ENCODE measurements around the gene GJB4. TPM values are rescaled to one million over a fixed set of nuclear protein-coding genes. Genes with fewer than 3 reads are reported as not detected.

GJB4 gene
- total RNA-seq, 3 donors from 2014 or later, result not detected

Other genes with a start within 250 kb of the GJB4 start
- not detected for gene GJB5, start 4.7 kb upstream of the GJB4 start, total RNA-seq
- gene GJB3, start 21.5 kb downstream of the GJB4 start, total RNA-seq, result not detected
- gene GJA4, start 33.3 kb downstream of the GJB4 start, total RNA-seq, result under 1 TPM in 1 of 3 donors, not detected in 2; 0.51 TPM
- 10 to 100 TPM; 73.8 to 75.7 (median 73.8) TPM for gene SMIM12, start 100.0 kb downstream of the GJB4 start, total RNA-seq
- gene DLGAP3, start 169.9 kb downstream of the GJB4 start, total RNA-seq, result 1 to 10 TPM in 2 of 3 donors, under 1 TPM in 1; 0.98 to 1.5 (median 1.0) TPM
- 10 to 100 TPM; 14.9 to 17.4 (median 16.4) TPM for gene TMEM35B, start 225.6 kb downstream of the GJB4 start, total RNA-seq